Daoy (cell line): ENCODE data around the gene SCRN1. TPM values are rescaled to one million over a fixed set of nuclear protein-coding genes. Genes with fewer than 3 reads are reported as not detected.
A peak's percentile ranks its signal among the peaks of the same experiment; 100 is the strongest.

Source experiments
- DNase-seq: peaks from one replicate; pipeline ENCODE4 v3.0.0-alpha.2; 2015; ENCODE audit warnings: low read depth
- total RNA-seq: library from RNA; depleted of rRNA; stranded (reverse); fragments of >200 nt; shearing (Covaris generic); gene quantifications from 2 replicates; pipeline ENCODE4 v1.2.3, GENCODE V29; 2014; rRNA removed

SCRN1 gene, protein sequence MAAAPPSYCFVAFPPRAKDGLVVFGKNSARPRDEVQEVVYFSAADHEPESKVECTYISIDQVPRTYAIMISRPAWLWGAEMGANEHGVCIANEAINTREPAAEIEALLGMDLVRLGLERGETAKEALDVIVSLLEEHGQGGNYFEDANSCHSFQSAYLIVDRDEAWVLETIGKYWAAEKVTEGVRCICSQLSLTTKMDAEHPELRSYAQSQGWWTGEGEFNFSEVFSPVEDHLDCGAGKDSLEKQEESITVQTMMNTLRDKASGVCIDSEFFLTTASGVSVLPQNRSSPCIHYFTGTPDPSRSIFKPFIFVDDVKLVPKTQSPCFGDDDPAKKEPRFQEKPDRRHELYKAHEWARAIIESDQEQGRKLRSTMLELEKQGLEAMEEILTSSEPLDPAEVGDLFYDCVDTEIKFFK
- 111 and 130 TPM in 2 replicates for total RNA-seq

DNA sequence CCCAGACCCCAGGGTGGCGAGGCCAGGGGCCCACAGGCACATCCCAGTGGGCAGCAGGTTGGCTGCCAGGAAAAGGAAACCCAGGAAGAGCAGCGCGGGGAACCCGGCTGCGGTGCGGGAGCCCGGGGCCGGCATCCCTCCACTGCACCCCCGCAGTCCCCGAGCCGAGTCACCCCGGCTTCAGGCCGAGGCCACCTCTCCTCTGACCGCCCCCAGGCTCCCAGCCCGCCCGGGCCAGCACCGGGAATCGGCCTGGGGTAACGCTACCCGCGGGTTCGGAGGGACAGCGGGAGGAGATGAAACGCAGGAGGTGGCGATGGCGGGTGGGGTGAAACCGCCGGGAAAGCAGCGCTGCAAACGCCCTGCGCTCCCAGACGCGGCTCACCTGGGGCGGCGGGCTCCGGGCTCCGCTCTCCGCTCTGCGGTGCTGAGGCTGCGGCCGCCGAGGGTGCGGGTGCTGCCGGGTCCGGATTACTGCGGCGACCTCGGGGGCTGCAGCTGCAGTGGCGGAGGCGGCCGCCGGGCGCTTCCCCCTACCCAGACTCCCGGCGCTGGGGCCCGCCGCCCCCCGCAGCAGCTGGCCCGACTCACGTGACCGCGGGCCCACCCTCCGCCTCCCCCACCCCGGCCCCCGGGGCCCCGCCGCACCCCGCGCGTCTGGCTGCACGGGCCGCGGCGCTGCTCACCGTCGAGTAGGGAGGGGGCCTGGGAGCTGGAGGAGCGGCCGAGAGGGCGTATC, at the start of gene SCRN1:
SCRN1 (minus strand) TSS at position 545 of the 739 bp plus-strand sequence. CDS start 20,734 bp downstream, outside the sequence.
- peak; percentile 75 for DNase-seq

DNA sequence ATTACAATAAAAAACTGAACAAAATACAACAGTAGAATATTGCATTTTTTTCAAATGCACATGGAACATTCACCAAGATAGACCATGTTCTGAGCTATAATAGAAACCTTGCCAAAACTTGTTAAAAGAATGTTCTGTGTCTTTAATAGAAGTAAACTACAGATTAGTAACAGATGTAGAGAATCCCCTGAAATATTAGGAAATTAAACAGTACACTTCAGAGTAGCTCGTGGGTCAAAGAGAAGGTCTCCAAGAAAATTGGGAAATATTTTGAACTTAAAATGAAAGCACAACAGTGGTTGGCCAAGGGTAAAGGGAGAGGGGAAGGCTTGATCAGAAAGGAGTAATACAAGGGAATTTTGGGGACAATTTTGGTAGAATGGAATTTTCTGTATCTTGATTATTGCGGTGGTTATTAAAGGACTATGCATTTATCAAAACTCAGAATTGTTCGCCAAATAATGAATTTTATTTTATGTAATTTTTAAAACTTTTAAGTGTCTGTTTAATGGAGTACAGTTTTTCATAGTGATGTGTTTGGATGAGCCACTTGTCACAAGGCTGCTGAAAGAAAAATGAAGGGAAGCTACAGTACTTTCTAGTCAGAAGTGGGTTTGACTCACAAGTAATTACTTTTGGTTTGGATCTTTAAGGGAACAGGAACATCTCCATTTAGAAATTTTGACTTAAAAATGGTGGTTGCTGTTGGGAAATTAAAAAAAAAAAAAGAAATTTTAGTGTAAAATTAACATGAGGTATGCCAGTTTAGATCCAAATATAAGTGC, 48.8 kb upstream of the SCRN1 start:
- DNase-seq = no peak

DNA sequence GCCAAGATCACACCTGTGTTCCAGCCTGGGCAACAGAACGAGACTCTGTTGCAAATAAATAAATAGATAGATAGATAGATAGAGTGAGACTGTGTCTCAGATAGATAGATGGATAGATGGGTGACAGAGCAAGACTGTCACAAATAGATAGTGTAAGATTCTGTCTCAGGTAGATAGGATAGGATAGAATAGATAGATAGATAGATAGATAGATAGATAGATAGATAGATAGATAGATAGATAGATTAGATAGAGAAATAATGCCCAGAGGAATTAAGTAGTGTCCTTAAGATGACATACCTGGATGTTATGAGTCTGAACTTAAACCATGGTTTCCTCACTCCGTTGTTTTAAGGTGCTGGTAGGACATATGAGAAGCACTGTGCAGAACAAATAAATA, 46.6 kb upstream of the SCRN1 start:
- DNase-seq = no peak

DNA sequence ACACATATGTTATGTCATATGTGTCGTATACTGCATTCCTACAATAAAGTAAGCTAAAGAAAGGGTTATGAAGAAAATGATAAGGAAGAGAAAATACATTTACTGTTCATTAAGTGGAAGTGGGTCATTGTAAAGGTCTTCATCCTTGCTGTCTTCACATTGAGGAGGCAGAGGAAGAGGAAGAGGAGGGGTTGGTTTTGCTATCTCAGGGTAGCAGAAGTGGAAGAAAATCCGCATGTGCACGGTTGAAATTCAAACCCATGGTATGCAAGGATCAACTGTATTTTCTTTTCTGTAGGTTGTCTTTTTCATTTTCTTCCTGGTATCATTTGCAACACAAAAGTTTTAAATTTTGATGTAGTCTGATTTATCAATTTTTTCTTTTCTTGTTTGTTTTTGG, 44.9 kb upstream of the SCRN1 start:
- DNase-seq = no peak

DNA sequence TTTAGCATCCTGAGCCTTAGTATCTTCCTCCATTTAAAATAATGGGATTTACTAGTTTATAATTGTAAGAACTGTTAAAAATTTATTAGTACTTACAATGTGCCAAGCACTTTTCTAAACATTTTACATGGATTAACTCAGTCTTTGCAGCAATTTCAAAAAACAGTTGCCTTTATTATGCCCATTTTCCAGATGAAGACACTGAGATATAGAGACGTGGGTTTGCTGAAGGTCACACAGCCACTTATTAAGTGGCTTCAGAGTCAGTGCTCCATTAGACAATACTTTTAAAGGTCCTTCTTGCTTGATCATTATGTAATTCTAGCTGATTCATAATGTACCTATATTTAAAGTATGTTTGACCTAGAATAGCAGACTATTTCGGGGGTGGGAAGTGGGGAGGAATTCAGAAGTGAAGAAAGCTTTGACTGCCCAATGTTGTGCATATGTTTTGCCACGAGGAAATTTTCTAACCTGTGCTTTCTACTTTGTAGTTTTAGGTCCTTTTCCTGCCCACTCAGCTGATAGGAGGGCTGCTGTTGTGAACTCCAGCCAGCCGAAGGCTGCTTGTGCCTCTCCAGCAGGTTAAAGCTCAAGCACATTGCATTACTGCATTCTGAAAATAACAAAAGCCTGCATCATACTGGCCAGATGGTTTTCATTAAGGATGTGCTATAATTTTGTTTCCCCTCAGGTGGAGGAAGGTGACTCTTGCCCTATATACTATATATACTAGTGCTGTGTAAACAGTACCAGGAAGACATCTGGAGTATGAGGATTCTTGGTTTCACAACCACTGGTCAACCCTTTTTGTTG, 42.9 kb upstream of the SCRN1 start:
- peak; percentile 26 for DNase-seq

DNA sequence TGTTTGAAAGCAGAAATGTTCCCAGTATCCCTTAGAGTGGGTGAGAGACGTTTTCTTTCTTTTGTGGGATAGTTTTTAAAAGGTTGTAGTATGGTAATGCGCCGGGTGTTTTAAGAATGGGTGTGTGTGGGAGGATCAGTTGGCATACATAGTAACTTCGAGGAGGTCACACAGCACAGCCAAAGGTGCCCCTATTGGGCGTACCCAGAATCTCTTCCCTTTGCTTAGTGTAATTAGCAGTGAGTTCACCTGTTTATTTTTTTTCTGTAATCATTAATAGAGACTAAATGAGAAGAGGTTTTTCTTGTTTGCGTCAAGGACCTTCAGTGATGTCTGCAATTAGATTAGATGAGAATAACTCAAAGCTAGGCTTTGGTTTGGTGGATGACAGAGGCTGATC, 40.1 kb upstream of the SCRN1 start:
- peak; percentile 46 for DNase-seq

DNA sequence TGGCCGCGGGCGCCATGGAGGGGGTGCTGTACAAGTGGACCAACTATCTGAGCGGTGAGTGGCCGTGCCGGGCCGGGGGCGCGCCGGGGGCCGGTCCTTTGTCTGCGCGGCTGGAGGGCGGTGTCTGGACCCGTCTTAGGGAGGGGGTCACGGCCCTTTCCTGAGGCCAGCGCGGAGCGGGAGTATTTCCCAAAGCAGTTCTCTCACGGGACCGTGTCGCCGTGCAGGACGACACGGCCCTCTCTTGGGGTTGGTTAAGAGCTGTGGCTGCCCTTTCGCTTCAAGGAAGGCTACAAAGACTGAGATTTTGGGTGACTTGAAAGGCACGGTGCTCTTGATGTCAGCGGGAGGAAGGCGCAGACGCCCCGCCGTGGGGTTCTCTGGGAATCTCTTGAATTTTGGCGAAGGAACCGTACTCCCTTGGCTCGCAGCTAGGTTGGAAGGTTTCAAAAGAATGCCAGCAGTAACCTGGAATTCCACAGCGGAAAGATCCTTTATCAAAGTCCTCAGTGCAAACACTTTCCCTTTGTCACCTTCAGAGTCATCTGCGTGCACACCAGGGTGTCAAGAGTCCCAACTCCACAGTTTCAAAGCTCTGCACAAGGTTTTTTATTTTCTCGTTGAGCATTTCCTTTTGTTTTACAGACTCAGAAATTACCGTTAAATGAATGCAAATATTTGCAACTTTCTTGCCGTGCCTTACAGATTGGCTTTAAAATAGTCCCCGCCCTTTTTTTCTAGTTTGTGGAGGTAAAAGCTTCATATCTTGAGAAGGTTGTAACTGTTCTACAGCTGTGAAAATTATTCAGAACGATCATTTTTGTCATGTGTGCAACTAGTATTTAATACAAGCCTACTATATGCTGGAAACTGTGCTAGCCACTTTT, 39.4 kb upstream of the SCRN1 start:
- no peak for DNase-seq

DNA sequence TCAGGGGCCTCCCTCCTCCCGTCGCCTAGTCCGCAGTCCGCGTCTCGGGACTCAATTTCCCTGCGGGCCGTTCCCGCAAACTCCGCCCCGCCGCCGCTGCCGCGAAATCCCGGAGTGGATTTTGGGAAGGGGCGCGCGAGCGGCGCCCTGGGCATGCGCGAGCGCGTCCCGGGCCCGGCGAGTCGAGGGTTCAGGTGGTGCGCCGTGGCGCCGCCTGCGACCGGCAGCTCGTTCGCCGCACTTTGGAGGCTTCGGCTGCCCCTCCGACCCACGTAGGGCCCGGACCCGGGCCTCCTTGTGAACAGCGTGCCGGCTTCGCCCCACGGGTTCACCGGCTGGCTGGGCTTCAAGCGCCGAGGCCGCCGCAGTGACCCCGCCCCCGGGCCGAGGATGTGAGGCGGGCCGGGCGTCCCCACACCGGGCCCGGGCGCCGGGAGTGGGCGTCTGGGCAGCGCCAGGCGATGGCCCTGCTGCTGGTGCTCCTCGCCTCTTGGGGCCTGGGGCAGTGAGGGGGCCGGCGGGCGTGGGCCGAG, 38.7 kb upstream of the SCRN1 start, which contains the start of gene PLEKHA8:
PLEKHA8 (plus strand) TSS at position 197 of the 533 bp plus-strand sequence. CDS start 351 bp downstream, outside the sequence.
- peak; percentile 92 for DNase-seq

DNA sequence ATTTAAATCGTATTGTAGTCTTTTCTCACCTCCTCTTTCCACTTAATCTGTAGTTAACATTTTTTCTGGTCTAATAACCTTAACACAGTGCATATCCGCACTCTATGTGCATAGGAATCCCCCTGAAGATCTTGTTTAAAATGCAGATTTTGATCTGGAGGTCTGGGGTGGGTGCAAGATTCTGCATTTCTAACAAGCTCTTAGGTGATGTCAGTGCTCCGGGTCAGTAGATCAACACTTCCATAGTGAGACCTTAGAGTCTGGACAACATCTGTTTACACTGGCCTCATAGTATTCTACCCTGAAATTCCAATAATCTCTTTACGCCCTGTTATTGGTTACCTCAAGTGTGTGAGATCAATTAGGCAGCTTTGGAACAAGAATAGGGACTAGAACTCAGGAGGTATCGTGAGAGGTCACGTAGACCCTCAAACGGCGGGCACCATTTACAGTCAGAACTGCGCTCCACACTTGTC, 38.2 kb upstream of the SCRN1 start:
- DNase-seq = no peak

DNA sequence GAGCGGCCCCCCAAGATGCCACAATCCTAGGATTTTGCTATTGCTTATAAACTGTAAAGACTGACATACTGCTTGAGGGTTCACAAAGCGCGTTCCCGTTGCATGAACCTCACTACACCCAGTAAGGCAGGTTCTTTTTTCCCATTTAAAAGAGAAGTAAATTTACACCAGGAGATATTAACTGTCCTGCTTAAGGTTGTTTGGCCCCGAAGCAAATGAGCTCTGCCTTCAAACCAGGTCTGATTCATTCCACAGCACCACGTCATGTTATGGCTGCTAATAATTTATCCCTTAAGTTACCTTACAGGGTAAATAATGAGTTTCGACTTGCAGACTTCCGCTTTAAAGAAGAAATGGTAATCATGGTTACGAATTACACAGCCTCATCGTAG, 37.5 kb upstream of the SCRN1 start:
- peak; percentile 69 for DNase-seq

DNA sequence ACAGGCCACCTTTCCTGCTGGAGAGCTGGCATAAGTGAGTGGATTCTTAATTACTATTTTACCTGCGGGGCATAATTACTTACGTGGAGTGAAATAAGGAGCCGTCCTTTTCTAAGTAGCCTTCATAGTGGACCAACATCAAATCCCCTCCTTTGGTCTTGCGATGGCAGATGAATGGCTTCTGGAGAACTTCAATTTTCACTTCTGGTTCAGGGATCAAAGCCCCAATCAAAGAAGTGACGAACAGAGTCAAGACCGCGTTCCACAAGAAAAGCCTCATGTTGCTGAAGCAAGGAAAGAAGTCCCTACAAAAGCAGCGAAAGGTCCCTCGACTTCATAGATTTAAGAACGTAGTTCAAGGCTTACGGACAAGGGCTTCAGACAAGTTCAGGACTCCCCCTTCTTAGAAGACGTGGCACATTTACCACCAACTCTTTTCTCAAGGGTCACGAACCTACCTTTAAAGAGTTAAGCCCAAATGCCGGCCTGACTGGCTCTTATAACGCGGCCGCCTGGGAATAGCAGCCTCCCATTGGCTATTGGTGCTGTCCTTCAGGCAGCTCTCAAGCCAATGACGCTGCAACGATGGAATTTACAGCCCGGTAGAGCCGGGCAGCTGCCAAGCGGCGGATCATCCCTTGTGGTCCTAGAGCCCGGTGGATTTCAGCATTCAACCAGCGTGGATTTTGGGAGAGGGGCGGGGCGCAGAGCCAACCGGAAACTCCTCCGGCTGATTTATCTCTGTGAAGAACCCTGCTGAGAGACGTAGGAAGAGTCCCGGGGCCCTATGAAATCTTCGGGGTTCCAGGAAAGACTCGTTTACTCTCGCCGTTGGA, 36.8 kb upstream of the SCRN1 start, which contains the start of gene FKBP14:
FKBP14 (minus strand) TSS at position 474 of the 836 bp plus-strand sequence; CDS start at position 280, 194 bp downstream.
- peak; percentile 100 for DNase-seq

DNA sequence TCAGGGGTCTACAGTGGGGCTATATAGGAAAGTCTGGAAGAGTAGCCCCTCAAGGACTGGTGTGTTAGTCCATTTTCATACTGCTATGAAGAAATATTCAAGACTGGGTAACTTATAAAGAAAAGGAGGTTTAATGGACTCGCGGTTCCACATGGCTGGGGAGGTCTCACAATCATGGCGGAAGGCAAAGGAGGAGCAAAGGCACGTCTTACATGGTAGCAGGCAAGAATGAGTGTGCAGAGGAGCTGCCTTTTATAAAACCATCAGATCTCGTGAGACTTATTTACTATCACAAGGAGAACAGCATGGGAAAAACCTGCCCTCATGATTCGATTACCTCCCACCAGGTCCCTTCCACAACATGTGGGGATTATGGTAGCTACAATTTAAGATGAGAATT, 33.9 kb upstream of the SCRN1 start:
- DNase-seq = no peak

DNA sequence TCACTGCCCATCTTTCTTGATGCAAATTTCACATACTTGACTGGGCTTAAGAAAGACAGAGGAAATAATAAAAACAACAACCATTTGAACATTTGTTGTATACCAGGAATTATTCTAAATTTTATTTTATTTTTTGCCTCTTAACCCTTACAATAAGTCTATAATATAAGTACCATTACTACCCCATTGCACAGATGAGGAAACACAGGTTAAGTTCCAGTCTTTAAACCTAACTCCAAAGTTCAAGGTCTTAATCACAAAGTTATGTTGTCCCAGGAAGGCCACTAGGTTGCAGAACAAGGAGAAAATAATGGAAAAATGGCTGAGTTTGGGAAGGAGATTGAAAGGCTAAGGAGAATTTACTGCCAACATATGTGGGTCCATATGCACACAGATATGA, 33.4 kb upstream of the SCRN1 start:
- no peak for DNase-seq

DNA sequence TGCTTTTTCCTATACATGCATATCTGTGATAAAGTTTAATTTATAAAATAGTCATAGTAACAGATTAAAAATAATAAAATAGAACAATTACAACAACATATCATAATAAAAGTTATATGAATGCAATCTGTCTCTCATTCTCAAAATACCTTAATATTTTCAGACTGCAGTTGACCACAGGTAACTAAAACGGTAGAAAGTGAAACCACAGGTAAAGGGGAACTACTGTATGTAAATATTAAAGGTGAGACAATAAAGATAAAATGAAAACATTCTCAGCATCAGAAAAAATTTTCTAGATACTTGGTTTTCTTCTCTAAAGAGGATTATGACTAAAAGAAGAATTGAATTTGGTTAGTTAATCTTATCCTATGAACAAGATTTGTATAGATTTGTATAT, 30.9 kb upstream of the SCRN1 start:
- DNase-seq = no peak

DNA sequence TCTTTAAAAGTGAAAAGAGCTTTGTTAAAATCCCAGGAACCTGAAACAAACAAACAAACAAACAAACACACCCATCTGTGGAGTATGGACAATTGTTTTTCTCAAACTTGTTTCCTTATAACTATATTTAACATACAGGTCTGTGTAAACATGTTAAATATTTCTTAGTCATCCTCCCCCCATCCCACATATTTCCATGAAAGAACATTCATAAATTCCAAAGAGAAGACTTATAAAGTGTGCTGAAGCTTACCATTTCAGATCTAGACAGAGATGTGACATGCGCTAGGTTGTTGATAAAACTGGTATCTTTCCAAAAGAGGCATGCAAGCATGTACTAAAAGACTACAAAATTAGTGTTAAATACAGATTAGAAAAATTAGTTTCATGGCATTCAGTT, 30.4 kb upstream of the SCRN1 start:
- DNase-seq = no peak

DNA sequence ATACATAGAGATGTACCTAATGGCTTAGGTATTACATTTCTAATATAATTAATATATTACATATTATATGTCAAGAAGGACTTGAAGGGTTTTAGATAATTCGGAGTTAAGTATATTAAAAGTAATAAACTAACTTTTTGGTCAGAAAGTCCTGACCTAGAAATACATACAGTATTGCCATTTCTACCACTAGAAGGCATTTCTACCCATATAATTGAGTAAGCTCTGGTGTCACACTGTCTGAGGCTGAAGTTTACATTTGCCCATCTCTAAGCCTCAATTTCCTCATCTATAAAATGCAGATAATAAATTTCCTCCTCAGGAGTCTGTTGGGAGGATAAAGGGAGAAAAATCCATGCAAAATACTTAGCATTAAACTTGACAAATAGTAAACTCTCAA, 29.8 kb upstream of the SCRN1 start:
- DNase-seq = no peak

DNA sequence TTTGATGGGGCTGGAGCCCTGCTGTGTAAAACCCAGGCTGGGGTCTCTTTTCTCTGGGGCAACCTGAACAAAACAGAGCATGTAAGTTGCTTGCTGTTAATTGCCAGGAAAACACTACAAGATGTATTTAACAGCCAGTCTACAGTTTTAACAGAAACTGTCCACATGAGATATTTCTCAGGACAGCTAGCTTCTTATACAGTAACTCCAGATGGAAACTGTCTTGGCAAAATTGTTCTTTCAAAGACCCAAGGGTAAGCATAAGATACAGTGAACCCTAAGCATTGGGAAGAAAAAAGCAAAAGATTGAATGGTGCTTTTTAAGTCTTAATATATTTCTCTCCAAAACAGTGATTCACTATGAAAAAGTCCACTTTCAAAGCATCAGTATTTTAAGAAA, 28.9 kb upstream of the SCRN1 start:
- no peak for DNase-seq

DNA sequence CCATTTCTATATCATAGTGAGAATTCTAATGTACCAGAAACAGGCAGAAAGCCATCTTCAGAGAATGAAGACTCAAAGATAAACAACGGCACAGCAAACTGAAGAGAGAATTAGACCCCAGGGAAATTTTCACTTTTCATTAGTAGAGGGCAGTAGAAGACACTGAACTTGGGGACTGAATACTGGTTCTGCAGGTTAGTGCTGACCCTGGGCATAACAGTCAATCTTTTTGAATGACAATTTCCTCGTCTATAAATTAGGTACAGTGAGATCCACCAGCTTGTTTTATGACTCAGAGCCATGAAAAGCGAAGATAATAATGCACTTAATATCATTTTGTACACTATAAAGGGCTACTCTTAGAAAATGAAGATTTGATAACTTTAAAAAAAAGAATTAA, 23.2 kb upstream of the SCRN1 start:
- no peak for DNase-seq

DNA sequence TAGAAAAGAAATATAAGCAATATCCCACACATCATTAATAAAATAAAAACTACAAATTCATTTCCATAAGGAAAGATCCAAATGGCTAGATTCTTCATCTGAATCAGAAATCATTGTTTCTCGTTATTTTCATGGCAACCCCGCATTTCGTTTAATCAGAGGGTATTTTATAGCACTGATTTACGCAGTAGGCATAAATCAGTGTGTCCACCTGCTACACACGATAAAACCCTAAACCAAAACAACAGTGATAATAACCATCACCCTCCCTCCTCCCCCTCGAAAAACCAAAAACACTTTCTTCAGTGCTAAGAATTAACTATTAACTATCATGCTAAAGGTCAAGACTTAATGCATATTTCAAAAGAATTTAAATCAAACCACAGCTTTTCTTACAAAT, 20.4 kb upstream of the SCRN1 start:
- no peak for DNase-seq
